GM19035 (cell line): ENCODE measurements around the gene CATSPER4.

Source experiments
- ATAC-seq: cut with Tn5 transposase; IDR thresholded peaks from one replicate; pipeline ENCODE4 v1.9.1; 2021; ENCODE audit not compliant: unreplicated experiment

Gene CATSPER4

DNA sequence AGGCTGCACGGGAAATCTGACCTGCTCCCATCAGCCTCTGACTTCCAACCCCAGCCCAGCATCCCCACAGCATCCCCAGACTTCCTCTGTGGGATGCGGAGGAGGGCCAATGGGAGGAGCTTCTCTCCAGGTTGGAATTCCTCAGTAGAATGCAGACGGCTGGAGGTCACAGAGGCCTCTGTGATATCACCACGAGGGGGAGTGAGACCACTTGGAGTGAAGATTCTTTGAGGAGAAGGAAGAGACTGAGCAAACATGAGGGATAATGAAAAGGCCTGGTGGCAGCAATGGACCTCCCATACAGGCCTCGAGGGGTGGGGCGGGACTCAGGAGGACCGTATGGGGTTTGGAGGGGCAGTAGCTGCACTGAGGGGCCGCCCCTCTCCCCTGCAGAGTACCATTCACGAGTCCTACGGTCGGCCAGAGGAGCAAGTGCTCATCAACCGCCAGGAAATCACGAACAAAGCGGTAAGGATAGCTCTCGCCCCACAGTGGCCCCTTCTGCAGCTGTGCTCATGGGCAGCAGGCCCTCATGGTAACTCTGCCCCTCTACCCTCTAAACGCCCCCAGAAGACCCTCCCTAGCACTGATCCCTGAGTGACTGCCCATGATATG, at the start of gene CATSPER4:
CATSPER4 (plus strand) TSS at position 230 of the 615 bp plus-strand sequence; CDS start at position 256, 26 bp downstream.
- no peak for ATAC-seq

DNA sequence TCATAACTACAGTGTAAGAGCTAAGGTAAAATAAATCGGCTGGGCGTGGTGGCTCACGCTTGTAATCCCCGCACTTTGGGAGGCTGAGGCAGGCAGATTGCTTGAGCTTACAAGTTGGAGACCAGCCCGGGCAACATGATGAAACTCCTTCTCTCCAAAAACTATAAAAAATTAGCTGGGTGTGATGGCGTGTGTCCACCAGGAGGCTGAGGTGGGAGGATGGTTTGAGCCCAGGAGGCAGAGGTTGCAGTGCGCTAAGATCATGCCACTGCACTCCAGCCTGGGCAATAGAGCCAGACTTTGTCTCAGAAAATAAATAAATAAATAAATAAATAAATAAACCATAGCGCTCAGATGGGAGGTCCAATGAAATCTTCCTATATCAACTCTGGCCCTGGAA, 48.2 kb upstream of the CATSPER4 start:
- no peak for ATAC-seq

DNA sequence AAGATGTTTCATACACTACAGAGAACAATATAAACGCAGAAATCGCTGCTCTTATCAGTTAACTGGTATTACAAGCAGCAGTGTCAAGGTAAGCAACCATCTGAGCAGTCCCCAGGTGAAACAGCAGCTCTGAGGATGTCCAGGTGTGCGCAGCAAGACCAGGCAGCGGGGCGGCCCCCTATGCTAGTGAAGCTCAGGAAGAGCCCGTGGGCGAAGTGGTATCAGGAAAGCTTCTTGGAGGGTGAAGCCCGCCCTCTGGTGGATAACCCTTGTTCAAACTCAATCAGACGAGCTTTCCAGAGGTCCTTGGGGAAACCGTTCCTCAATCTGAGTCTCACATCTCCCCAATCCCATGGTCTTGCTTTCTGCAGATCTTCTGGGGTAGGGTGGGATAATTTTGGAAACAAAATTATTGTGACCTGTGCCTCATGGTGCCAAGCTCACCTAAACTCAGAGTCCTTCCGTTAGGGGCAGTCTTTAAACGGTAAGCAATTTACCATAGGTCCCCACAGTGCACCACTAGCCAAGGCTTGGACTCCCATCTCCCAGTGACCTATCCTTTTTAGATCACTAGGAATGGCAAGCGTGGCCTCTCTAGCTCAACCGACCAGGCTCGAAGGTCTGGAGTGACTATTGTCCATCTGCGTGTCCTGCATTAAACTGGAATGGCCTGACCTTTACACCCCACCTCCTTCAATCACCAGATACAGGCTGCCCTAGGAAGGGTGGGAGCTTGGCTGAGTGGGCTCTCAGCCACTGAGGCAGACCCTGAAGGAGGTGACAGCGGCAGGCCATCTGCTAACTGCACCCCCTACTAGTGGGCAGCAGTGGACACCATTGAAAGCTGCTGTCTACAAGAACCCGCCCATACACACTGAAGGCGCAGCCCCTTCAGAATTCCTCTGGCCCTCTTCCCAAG, 45.1 kb upstream of the CATSPER4 start:
- no peak for ATAC-seq

DNA sequence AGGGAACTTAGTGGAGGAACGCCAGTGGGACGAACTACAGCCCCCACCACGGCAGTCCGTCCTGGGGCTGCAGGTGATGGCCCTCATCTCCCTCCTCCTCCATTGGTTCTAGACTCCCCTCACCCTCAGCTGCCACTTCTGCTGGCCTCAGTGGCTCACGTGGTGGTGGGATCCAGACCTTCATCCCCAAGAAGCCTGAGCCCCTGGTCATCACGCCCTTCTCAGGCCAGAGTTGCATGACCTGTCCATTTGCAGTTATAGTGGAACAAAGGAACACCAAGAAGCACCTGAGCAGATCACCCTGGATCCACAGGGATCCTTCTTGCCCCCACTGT, 44.5 kb upstream of the CATSPER4 start:
- ATAC-seq: no peak

DNA sequence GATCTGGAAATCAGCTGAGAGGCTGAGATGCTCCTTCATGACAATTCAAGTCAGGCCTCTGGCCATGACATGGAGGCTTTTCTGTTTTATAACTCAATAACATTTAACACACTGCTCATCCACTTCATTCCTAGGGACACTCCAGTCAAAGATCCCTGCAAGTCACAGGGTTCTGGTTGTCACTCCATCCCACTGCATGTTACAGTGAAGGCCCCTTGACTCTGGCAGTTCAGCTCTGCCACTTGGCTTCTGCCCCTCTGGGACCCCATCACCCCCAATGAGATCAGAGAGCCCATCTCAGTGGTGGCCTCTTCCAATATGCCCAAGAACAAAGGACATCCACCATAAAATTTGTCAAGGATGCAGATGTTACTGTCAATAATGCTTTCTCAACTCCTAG, 41.5 kb upstream of the CATSPER4 start:
- no peak for ATAC-seq

DNA sequence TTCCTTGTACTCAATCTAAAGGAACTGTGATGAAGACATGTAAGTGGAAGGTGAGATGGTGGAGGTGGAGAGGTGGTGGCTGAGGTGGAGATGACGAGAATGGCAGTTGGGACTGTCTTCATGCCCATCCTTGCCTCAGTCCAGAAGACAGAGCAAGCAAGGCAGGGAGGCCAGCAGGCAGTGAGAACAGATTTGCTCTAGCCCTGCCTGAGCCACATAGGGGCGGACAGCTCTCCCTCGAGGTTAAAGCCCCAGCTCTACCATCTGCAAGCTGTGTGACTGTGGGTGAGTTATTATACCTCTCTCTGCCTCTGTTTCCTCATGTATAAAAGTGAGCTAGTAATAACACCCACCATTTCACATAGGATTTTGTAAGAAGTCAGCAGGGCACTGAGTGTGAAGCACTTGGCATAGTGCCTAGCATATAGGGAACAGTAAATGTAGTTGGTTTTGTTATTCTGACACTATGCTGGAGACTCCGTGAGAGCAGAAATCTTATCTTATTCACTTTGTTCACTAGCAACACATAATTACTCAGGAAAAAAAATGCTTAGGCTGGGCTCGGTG, 36.4 kb upstream of the CATSPER4 start:
- ATAC-seq: no peak

DNA sequence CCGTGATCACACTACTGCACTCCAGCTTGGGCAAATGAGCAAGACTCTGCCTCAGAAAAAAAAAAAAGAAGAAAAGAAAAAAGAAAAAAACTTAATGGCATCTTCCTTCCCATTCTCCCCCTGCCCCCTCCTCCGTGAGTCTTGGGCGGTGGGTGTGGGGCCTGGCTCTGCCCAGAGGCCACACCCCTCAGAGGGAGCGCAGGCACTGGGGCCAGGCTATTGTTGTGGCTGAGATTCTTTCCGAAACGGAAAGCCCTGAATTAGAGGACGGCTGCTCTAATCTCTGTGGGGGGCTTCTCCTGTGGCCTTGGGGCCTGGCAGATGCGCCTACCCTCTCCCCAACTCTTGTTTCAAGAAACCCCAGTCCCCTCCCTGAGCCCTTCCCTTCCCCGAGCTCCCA, 35.7 kb upstream of the CATSPER4 start:
- ATAC-seq: no peak

DNA sequence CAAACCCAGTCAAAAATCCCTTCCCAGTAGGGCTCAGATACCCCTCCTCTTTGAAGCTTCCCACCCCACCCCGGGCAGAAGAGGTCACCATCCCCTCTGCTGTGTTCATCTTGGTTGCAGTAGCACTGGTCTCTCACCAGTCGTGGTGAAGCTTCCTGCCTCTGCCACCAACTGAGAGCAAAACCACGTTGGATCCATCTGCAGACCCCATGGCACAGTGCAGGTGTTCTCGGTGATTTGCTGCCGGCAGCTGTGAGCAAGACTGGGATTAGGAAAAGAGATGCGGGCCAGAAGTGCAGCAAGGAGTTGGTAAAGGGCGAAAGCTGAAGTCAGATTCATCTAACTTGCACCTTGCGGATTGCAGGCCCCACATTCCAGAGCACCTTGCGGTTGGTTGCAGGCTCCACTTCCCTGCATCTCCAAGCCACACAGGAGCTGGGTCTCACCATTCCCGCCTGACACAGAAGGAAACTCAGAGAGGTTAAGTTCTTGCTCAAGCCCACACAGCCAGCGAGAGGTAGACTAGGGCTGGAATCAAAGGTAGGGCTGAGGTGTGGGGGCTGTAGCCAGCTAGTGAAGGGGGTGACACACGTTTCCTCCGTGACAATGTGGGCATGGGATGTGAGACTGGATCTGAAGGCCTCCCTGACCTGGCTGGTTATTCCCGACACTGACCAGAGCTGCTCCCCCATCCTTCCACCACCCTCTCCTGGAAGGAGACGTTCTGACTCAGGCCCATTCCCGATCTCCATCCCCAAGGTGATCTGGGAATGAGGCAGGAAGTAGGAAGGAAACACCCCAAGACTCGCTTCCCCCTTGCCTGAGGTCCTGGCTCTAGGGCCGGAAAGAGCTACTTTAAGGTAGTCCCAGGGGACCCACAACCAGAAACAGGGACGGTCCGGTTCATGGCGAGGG, 34.8 kb upstream of the CATSPER4 start:
- no peak for ATAC-seq

DNA sequence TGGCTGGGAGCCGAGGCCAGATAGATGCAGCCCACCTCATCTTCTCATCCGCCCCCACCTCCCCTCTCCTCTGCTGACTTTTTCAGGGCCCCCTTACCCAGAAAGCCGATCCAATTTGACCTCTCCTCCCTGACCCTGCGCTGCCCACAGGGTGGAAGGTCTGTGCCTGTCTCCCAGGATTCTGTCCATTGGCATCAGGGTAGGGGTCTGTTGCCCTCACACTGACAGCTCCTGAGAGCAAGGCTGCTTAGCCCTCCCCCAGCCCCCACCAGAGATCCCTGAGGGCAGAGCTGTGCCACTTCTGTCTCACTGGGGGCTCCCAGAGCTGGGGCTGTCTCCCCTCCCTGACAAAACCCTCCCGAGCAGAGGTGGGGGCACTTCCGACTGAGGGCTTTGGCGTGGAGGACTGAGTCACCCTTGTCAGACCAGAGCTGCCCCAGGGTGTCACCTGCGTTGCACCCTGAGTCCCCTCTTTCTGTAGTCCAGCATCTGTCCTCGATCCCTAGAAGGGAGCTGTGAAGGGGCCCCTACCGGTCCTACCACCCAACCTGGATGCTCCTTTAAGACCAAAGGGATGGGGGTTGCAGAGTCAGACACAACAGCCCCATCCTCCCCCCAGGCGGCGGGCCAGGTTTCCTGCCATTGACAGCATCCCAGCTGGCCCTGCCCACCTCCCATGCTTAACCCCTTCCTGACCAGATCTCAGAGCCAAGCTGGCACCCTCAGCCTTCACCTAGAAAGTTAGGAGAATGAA, 33.9 kb upstream of the CATSPER4 start:
- ATAC-seq: no peak

DNA sequence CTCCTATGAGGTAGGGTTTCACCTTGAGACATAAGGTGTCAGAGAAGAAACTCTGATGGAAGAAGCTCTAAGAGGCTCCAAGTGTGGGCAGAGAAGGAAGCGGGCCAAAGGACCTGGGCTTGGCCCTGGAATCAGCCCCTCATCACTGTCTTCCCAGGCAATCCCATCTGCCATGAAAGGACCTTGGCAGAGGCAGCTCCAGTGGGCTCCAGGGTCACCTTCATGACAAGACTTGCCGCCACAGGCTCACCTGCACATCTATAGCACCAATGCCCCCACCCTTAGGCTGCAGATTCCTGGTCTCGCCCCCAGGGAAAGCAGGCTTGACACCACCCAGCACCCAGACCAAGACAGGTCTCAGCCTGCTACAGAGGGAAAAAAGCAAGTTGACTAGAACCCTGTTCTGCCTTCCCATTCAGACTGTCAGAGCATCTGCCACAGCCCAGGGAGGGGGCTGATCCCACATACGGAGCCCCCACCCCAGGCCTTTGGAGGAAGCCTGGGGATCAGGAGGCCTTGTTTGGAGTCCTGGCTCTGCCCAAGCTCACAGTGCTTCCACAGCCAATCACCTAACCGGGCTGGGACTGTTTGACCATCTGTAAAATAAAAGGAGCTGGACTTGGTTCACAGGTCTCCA, 32.0 kb upstream of the CATSPER4 start:
- ATAC-seq: no peak

DNA sequence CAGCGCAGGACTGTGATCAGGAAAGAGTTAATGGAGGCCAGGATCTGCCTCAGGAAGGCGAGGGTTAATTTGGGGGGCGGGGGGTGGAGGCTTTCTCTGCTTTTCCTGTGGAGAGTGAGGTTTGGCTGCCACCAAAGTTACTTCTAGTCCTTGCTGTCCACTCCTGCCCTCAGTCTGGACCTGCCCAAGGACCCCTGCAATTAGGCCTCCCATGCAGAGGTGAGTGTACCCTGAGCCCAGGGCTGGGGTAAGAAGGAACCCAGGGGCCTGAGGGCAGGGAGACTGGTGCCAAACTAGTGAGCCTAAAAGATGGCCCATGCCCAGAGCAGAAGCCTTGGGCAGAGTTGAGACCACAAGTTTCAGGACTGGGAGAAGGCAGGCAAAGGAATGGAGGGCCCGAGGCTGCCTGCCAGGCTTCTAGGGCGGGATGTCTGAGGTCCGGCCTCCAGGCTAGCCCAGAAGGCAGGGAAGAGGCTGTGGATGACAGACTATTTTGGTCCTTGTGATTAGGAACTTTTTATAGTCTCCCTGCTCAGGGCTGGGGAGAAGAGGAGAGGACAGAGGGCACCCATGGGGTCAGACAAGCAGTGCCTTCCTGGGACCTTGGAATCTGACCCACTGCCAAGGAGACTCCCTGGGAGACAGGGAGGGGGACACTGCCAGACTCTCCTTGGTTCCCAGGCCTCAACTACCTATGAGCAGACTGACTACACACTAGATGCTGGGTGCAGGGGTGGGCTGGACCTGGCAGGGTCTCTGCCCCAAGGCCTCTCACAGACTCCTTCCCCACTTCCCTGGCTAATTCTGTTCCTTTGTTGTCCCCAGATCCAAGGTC, 31.3 kb upstream of the CATSPER4 start, which contains the start of gene FAM110D:
FAM110D (plus strand) TSS at position 172 of the 835 bp plus-strand sequence. CDS start 2,213 bp downstream, outside the sequence.
- ATAC-seq: no peak

DNA sequence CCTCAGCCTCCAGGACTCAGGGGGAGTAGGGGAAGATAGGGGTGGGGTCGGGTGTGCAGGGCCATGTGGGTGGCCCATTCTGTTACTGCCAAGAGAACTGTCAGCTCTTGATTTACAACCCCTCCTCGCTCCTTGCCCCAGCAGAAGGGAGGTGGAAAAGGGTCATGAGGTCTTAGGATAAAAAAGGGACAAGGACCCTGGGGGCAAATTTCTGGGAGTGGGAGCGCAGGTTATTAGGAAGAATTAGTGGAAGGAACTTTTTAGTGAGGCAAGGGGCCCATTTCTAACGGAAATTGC, 30.7 kb upstream of the CATSPER4 start:
- ATAC-seq: no peak

DNA sequence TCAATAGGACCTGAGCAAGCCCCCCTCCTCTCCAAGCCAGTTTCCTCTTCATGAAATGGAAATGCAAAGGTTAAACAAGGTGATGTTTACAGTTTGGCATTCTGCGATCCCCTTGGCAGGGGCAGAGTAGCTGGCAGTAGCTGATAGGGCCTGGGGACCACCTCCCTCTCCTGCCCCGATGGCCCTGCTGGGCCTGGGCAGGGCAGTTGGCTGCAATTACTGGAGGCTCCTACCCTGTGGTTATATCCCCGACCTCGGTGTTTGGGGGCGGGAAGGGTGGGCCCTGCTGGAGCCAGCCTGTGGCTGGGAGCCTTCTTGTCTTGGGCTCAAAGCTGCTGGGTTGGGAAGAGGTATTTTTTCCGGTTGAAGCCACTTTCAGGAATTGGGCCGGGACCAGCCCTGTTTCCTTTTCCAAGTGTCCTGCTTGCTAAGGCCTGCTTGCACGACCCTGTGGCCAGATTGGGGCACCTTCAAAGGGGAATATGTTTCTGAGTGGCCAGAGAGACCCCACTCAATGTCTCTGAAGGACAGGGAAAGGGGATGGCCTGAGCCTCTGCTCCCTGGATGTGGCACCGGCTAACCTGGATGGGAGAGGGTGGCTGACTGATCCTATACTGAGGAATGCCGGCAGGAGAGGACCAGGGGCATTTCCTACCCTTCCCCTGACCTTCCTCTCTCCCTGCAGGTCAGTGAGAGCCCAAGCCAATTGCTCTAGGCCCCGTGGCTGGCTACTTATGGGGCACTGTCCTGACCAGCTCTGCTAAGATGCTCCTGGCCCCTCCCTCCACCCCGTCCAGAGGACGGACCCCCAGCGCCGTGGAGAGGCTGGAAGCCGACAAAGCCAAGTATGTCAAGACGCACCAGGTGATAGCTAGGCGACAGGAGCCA, 29.6 kb upstream of the CATSPER4 start:
- no peak for ATAC-seq

DNA sequence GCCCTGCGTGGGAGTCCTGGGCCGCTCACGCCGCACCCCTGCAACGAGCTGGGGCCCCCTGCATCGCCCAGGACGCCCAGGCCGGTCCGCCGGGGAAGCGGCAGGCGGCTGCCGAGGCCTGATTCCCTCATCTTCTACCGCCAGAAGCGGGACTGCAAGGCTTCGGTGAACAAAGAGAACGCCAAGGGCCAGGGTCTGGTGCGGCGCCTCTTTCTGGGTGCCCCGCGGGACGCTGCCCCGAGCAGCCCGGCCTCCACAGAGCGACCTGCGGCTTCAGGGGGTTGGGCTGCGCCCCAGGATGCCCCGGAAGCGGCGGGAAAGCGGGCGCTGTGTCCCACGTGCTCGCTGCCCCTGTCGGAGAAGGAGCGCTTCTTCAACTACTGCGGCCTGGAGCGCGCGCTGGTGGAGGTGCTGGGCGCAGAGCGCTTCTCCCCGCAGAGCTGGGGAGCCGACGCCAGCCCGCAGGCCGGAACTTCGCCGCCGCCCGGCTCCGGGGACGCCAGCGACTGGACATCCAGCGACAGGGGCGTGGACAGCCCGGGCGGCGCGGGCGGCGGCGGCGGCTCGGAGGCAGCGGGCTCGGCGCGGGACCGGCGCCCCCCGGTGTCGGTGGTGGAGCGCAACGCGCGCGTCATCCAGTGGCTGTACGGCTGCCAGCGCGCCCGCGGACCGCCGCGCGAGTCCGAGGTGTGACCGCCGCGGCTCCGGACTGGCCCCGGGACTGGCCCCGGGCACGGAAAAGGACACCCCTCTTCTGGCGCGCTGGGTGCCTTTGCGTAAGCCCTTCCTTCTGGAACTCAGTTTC, 28.8 kb upstream of the CATSPER4 start:
- no peak for ATAC-seq

DNA sequence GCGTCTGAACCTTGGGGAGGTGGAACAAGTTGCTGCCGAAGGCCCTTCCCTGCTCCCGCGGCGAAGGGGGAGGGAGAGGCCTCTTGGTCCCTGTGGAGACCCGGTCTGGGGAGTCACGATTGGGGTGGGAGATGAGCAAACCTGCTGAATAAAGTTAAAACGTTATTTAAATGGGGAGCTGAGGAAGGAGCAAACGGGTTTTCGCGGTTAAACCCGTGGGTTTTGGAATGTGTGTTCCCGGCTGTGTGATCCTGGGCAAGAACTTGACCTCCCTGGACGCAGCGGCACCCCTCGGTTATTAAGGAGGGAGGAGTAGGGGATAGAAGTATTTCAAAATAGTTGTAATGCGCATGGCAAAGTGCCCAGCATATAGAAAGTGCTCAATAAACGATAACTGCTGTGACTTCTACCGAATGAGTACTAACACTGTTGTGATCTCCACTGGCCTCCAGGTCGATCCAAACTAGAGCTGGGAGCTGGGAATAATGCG, 28.1 kb upstream of the CATSPER4 start:
- ATAC-seq: no peak

DNA sequence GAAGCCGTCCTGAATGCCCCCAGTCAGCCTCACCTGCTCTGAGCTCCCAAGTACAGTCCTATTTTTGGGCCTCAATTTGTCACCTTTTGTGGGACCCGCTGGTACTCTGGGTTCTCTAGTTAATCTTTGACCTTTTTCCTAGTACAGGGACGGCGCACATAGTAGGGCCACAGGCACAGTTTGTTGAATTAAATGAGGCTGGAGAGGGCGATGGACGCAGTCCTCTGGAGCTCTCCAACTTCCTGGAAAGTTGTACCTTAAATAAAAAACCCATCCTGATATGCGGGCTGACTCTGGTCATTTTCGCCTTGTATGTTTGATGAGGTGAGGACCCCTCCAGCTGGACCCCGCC, 26.7 kb upstream of the CATSPER4 start:
- ATAC-seq: no peak
